Lower leg skin (tissue), 4 donors: Measurements from ENCODE around the gene HOXA5. TPM values are rescaled to one million over a fixed set of nuclear protein-coding genes. Genes with fewer than 3 reads are reported as not detected.

Experiments
- DNase-seq, 2 donors: peaks; one replicate each; pipeline ENCODE4 v3.0.0-alpha.2; 2019; ENCODE audit warnings: low spot score in 2 of 2
- H3K4me3 ChIP-seq: fragments of 200-600 bp; sonication (generic); 2 replicates; pipeline ENCODE4 v1.5.1; 2017; ENCODE audit warnings: mild to moderate bottlenecking, low read depth; ENCODE audit not compliant: poor library complexity, severe bottlenecking
- CTCF ChIP-seq, 3 donors: fragments of 450-650 bp; IDR thresholded peaks; one replicate each; pipeline ENCODE4 v1.5.1; 2016; ENCODE audit warnings: antibody characterized with exemption in 3 of 3, mild to moderate bottlenecking in 3 of 3, moderate library complexity in 2 of 3
- POLR2A ChIP-seq, 2 donors: fragments of 450-650 bp; IDR thresholded peaks; one replicate each; pipeline ENCODE4 v1.6.1; 2016 to 2017; ENCODE audit warnings: antibody characterized with exemption in 2 of 2, mild to moderate bottlenecking in 1 of 2, moderate library complexity in 1 of 2
- WGBS, 2 donors: methylation state at CpG; one replicate each; pipeline ENCODE4 v1.1.5; 2018; 5-methylcytosine and 5-hydroxymethylcytosine counted together
- intact Hi-C: fragments of 100-400 bp; cut with DNase I; formaldehyde crosslinking; loops from one replicate; pipeline ENCODE4 v1.15.0; 2023; ENCODE audit warnings: low total_unique reads
- total RNA-seq, 4 donors: library from RNA; depleted of rRNA; stranded (reverse); fragments of >200 nt; gene quantifications; one replicate each; pipeline ENCODE4 v1.1.0, GENCODE V29; 2016

HOXA5 gene
- total RNA-seq, 4 donors from 2014 or later = 5.1 to 15.1 (median 6.1) TPM

GRCh38 chr7:27131390-27131819 is 12.1 kb downstream of the HOXA5 start:
- WGBS, 2 donors = 35 to 41% methylated on average over 12 of the region's 12 CpGs
- H3K4me3 ChIP-seq = peak overlapping the region; percentile 53
- intact Hi-C loops = no loop called here
- DNase-seq = no peak
- no peak for TF ChIP-seq POLR2A (IDR thresholded peaks at IDR 0.05)
- no peak for TF ChIP-seq CTCF (IDR thresholded peaks at IDR 0.05)

GRCh38 chr7:27130540-27131389 is 12.7 kb downstream of the HOXA5 start, which contains the start of gene HOXA4:
Gene HOXA4, minus strand, starts transcription at chr7:27130757. Its CDS starts 24 bp downstream, at chr7:27130733.
- TF ChIP-seq POLR2A (IDR thresholded peaks at IDR 0.05) (peak in 1 of 2 donors; percentile 80), CTCF (IDR thresholded peaks at IDR 0.05) (no peak)
- intact Hi-C loops = no loop called here
- WGBS, 2 donors = 7 to 12% methylated on average over 54 to 55 of the region's 67 CpGs
- peak; percentile 83 to 98 for DNase-seq
- peak within 1 kb of the TSS; percentile 53 for H3K4me3 ChIP-seq

GRCh38 chr7:27129729-27130539 is 13.5 kb downstream of the HOXA5 start:
- 23 to 30% methylated on average over 34 to 50 of the region's 72 CpGs for WGBS, 2 donors
- intact Hi-C loops = no loop called here
- peak in 1 of 2 donors; percentile 87 for DNase-seq
- TF ChIP-seq CTCF (IDR thresholded peaks at IDR 0.05) (no peak), POLR2A (IDR thresholded peaks at IDR 0.05) (no peak)
- H3K4me3 ChIP-seq = peak overlapping the region; percentile 42

- TF ChIP-seq CTCF (IDR thresholded peaks at IDR 0.05) (no peak), POLR2A (IDR thresholded peaks at IDR 0.05) (no peak)
- peak in 1 of 2 donors; percentile 84 for DNase-seq
- 90% methylated on average over 28 of the region's 28 CpGs for WGBS, 2 donors
- intact Hi-C loops = no loop called here
- no peak overlapping the region for H3K4me3 ChIP-seq
These were observed 14.4 kb downstream of the HOXA5 start for GRCh38 chr7:27128776-27129728.

GRCh38 chr7:27128034-27128433 is 15.4 kb downstream of the HOXA5 start:
- TF ChIP-seq CTCF (IDR thresholded peaks at IDR 0.05) (no peak), POLR2A (IDR thresholded peaks at IDR 0.05) (no peak)
- DNase-seq = peak in 1 of 2 donors; percentile 42
- H3K4me3 ChIP-seq = no peak overlapping the region
- 67 to 68% methylated on average over 2 of the region's 2 CpGs for WGBS, 2 donors
- intact Hi-C loops = no loop called here
